ENCODE results near the gene ZDHHC11.
"Not testable (repeated sequence)": the region's sequence is repeated elsewhere in the genome, so short reads cannot be mapped to it uniquely, and the experiment has no call there.

DNA sequence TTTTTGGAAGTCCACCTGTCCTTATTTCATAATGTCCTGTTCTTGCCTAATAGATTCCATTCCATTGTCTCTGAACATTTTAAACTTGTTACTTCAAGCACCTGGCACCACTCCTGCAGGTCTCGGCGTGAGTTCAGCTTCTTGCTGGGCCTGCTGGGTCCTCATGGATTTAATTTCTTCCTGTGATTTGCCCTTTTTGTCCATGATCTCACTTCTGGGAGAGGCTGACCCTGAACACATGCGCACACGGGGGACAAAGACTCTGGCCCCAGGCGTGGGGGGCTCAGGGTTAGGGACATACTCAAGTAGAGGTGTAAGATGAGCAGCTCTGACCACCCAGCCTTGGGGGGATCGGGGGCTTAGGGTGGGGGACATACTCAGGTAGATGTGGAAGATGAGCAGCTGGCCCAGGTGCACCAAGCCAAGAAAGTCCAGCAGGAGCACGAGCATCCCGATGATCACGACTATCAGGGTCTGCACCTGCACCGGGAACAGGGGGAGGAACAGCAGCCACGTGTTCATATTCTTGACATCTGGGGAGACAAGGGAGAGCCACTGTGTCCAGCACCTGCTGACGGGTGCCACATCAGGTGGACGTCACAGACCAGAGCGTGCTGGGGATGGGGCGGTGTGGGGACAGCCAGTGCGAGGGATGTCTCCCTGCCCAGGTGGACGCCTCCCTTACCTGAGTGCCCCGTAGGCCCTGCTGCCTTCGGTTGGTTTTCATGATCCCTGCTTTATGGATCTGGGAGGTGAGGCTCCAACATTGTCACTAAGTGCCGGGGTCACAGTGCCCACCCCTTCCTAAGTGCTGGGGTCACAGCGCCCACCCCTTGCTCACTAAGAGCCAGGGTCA lies 10.4 kb downstream of the ZDHHC11 start:
- TF ChIP-seq, protein P1, sequence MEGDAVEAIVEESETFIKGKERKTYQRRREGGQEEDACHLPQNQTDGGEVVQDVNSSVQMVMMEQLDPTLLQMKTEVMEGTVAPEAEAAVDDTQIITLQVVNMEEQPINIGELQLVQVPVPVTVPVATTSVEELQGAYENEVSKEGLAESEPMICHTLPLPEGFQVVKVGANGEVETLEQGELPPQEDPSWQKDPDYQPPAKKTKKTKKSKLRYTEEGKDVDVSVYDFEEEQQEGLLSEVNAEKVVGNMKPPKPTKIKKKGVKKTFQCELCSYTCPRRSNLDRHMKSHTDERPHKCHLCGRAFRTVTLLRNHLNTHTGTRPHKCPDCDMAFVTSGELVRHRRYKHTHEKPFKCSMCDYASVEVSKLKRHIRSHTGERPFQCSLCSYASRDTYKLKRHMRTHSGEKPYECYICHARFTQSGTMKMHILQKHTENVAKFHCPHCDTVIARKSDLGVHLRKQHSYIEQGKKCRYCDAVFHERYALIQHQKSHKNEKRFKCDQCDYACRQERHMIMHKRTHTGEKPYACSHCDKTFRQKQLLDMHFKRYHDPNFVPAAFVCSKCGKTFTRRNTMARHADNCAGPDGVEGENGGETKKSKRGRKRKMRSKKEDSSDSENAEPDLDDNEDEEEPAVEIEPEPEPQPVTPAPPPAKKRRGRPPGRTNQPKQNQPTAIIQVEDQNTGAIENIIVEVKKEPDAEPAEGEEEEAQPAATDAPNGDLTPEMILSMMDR (IDR thresholded peaks at IDR 0.05) = not testable (repeated sequence)
- not testable (repeated sequence) for TF ChIP-seq POLR2A, EP300 (IDR thresholded peaks at IDR 0.05)
